ENCODE measurements around the gene MGLL. TPM values are rescaled to one million over a fixed set of nuclear protein-coding genes. Genes with fewer than 3 reads are reported as not detected.

The MGLL gene
- total and polyA plus RNA-seq, 9 of the 15 experiments (the other 6 are each of a cell fraction or from before 2014, with no cell fraction given) = 0.12 to 0.32 (median 0.18) TPM; not detected in 6

- in situ Hi-C loops (cut with MboI) = no loop called here
- CTCF ChIA-PET (ENCODE audit: low intra/inter-chr PET ratio) = no interaction called here
- whole genome bisulfite sequencing (ENCODE audit: insufficient coverage, low coverage, missing lambda C conversion rate) = 51% methylated on average over 2 of the region's 8 CpGs
- no peak overlapping the region for H3K9ac ChIP-seq (ENCODE audit: insufficient read depth in 1 of 2, low read depth in 2 of 2, low read length in 2 of 2)
- no peak overlapping the region for H2AFZ ChIP-seq (ENCODE audit: low read depth, low read length)
- H3K4me2 ChIP-seq (ENCODE audit: insufficient read depth, low read length) = no peak overlapping the region
- TF ChIP-seq NFE2 (IDR thresholded peaks at IDR 0.05; ENCODE audit: low read depth) = no peak
- TF ChIP-seq, protein P1, sequence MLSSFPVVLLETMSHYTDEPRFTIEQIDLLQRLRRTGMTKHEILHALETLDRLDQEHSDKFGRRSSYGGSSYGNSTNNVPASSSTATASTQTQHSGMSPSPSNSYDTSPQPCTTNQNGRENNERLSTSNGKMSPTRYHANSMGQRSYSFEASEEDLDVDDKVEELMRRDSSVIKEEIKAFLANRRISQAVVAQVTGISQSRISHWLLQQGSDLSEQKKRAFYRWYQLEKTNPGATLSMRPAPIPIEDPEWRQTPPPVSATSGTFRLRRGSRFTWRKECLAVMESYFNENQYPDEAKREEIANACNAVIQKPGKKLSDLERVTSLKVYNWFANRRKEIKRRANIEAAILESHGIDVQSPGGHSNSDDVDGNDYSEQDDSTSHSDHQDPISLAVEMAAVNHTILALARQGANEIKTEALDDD (IDR thresholded peaks at IDR 0.05) = no peak
- TF ChIP-seq RFX7 (CRISPR knock-in tag; IDR thresholded peaks at IDR 0.05) = no peak
- no peak for TF ChIP-seq NUFIP1 (IDR thresholded peaks at IDR 0.05; ENCODE audit: partially characterized antibody)
- no peak for TF ChIP-seq CCAR2 (IDR thresholded peaks at IDR 0.05; ENCODE audit: low read depth, low read length)
- TF ChIP-seq POLR2G (IDR thresholded peaks at IDR 0.05; ENCODE audit: low read depth, low read length) = no peak
- no peak for TF ChIP-seq NCOA1 (IDR thresholded peaks at IDR 0.05; ENCODE audit: low read depth)
- TF ChIP-seq KDM5B (IDR thresholded peaks at IDR 0.05; ENCODE audit: insufficient replicate concordance, low read depth, low read length) = no peak
- no peak for TF ChIP-seq KLF1 (tag; IDR thresholded peaks at IDR 0.05)
- TF ChIP-seq UBTF (IDR thresholded peaks at IDR 0.05; ENCODE audit: borderline replicate concordance in 1 of 2, low read depth in 2 of 2, low read length in 2 of 2) = no peak
- TF ChIP-seq ATF7 (IDR thresholded peaks at IDR 0.05) = no peak
- TF ChIP-seq, protein P2, sequence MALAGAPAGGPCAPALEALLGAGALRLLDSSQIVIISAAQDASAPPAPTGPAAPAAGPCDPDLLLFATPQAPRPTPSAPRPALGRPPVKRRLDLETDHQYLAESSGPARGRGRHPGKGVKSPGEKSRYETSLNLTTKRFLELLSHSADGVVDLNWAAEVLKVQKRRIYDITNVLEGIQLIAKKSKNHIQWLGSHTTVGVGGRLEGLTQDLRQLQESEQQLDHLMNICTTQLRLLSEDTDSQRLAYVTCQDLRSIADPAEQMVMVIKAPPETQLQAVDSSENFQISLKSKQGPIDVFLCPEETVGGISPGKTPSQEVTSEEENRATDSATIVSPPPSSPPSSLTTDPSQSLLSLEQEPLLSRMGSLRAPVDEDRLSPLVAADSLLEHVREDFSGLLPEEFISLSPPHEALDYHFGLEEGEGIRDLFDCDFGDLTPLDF (CRISPR knock-in tag; IDR thresholded peaks at IDR 0.05) = no peak
- TF ChIP-seq ZBTB1 (CRISPR knock-in tag; IDR thresholded peaks at IDR 0.05; ENCODE audit: borderline replicate concordance, low read depth) = no peak
- no peak for TF ChIP-seq NCOA4 (IDR thresholded peaks at IDR 0.05; ENCODE audit: partially characterized antibody)
- TF ChIP-seq NR3C1 (CRISPR knock-in tag; IDR thresholded peaks at IDR 0.05) = no peak
- TF ChIP-seq, protein P3, sequence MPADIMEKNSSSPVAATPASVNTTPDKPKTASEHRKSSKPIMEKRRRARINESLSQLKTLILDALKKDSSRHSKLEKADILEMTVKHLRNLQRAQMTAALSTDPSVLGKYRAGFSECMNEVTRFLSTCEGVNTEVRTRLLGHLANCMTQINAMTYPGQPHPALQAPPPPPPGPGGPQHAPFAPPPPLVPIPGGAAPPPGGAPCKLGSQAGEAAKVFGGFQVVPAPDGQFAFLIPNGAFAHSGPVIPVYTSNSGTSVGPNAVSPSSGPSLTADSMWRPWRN (IDR thresholded peaks at IDR 0.05; ENCODE audit: low read depth) = no peak
- TF ChIP-seq NR2C1 (IDR thresholded peaks at IDR 0.05) = no peak
- no peak for TF ChIP-seq NR2C1 (tag; IDR thresholded peaks at IDR 0.05)
- TF ChIP-seq RAD51 (IDR thresholded peaks at IDR 0.05; ENCODE audit: borderline replicate concordance, low read depth) = no peak
- no peak for TF ChIP-seq NR4A1 (CRISPR knock-in tag; IDR thresholded peaks at IDR 0.05)
- TF ChIP-seq NR4A1 (tag; IDR thresholded peaks at IDR 0.05) = no peak
- H3K27ac ChIP-seq (ENCODE audit: extremely low read depth, low read depth, low read length) = no peak overlapping the region
- DNase-seq (ENCODE audit: extremely low read depth in 1 of 4, low spot score in 3 of 4) = no peak
- no peaks in the 10 kb centered on the region for H3K9me1 ChIP-seq (ENCODE audit: control insufficient read depth, insufficient read depth, low read length)
- FAIRE-seq = no peak
- BruUV-seq (replicated peaks) = no TSS peak
- POLR2A ChIA-PET = interaction anchor here (0.7 kb wide), 1 partner anchor 9 kb away, joined by 5 read pairs; no protein-coding TSS in a partner anchor
- intact Hi-C loops (cut with micrococcal nuclease) = no loop called here
- H3K36me3 ChIP-seq (ENCODE audit: control insufficient read depth, insufficient read depth, low read length) = no peaks in the 10 kb centered on the region
- H3K27me3 ChIP-seq (ENCODE audit: control insufficient read depth in 2 of 2, insufficient read depth in 2 of 2, low read length in 2 of 2) = peaks cover 18 to 24% of the 10 kb centered on the region in 2 experiments
- H3K9me3 ChIP-seq (replicated peaks; ENCODE audit: control insufficient read depth, insufficient read depth, low read depth, low read length) = no peaks in the 10 kb centered on the region
- ATAC-seq = no peak
- no peaks in the 10 kb centered on the region for H4K20me1 ChIP-seq (replicated peaks; ENCODE audit: control insufficient read depth, insufficient read depth, low read length)
- peaks cover 4 to 15% of the 10 kb centered on the region in 2 experiments; a peak in 4 of 5 replicates for H3K4me1 ChIP-seq (replicated peaks in 1 of 2; ENCODE audit: control insufficient read depth in 2 of 2, insufficient read depth in 2 of 2, low read length in 2 of 2)
- H3K79me2 ChIP-seq (ENCODE audit: control insufficient read depth, insufficient read depth, low read length) = no peaks in the 10 kb centered on the region
- H3K4me3 ChIP-seq = no peak overlapping the region
Measured at GRCh38 chr3:127741246-127741645, 81.1 kb downstream of the MGLL start.
